ENCODE results near the gene PCYT1A. TPM values are rescaled to one million over a fixed set of nuclear protein-coding genes. Genes with fewer than 3 reads are reported as not detected.
A peak's percentile ranks its signal among the peaks of the same experiment; 100 is the strongest.

The PCYT1A gene
- total and polyA plus RNA-seq, 2 of the 13 experiments (the other 11 are each of a cell fraction or from before 2014, with no cell fraction given): 26.4 to 45.3 TPM

DNA sequence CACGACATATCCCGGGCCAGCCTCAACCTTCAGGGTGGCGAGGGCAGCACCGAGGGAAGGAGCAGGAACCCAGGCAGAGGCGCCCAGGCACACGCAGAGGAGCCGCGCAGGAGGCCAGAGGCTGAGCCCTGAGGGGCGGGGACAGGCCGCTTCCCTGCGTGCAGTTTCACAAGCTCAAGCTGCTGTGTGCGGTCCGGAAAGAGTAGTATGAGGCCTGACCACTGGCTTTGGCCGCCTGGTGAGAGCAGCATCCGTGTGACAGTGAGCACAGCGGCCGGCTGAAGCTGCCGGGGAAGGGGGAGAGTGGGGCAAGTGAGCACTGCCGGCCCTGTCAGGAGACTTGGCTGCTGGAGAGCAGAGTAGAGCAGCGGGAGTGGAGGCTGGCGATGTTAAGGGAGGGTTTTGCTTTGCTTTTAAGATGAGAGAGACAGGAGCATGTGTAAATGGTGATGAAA, 85.0 kb downstream of the PCYT1A start (continued):
- TF ChIP-seq AHDC1 (CRISPR knock-in tag; IDR thresholded peaks at IDR 0.05; ENCODE audit: borderline replicate concordance) (no peak), ZSCAN5A (CRISPR knock-in tag; IDR thresholded peaks at IDR 0.05; ENCODE audit: borderline replicate concordance) (no peak), HOMEZ (CRISPR knock-in tag; IDR thresholded peaks at IDR 0.05; ENCODE audit: low read depth) (0 out of 2 replicates have a peak, but pooled peaks have one; percentile 15), TEAD3 (CRISPR knock-in tag; optimal IDR thresholded peaks at IDR 0.05; ENCODE audit: borderline replicate concordance) (peak; percentile 28), TBL1XR1 (IDR thresholded peaks at IDR 0.05; ENCODE audit: borderline replicate concordance, low read length, partially characterized antibody) (no peak), HNF4G (IDR thresholded peaks at IDR 0.05; ENCODE audit: borderline replicate concordance, low read depth, low read length) (no peak), HNF4G (CRISPR knock-in tag; IDR thresholded peaks at IDR 0.05; ENCODE audit: borderline replicate concordance, low read depth) (no peak), SP5 (CRISPR knock-in tag; IDR thresholded peaks at IDR 0.05; ENCODE audit: borderline replicate concordance, low read depth) (peak; percentile 25; the same call in 1 of the 2 replicates), MTF1 (CRISPR knock-in tag; IDR thresholded peaks at IDR 0.05) (no peak), RAD51 (IDR thresholded peaks at IDR 0.05; ENCODE audit: borderline replicate concordance) (no peak), YEATS2 (CRISPR knock-in tag; IDR thresholded peaks at IDR 0.05; ENCODE audit: borderline replicate concordance) (no peak), SALL1 (CRISPR knock-in tag; IDR thresholded peaks at IDR 0.05) (0 out of 2 replicates have a peak, but pooled peaks have one; percentile 37), MED1 (CRISPR knock-in tag; IDR thresholded peaks at IDR 0.05) (no peak; the same call in 1 of the 2 replicates), ZNF703 (CRISPR knock-in tag; IDR thresholded peaks at IDR 0.05; ENCODE audit: borderline replicate concordance) (no peak), RORA (CRISPR knock-in tag; IDR thresholded peaks at IDR 0.05) (no peak), ZNF816 (CRISPR knock-in tag; IDR thresholded peaks at IDR 0.05; ENCODE audit: borderline replicate concordance) (no peak), NFKBIZ (CRISPR knock-in tag; IDR thresholded peaks at IDR 0.05) (no peak), IRF1 (CRISPR knock-in tag; IDR thresholded peaks at IDR 0.05; ENCODE audit: low read depth) (no peak), ZNF557 (CRISPR knock-in tag; IDR thresholded peaks at IDR 0.05) (no peak), TRAFD1 (CRISPR knock-in tag; IDR thresholded peaks at IDR 0.05; ENCODE audit: borderline replicate concordance) (no peak)
